Adipocyte (in vitro differentiated cells): ENCODE measurements around the gene TSC22D1.

Experiments
- DNase-seq: peaks from one replicate; pipeline ENCODE4 v3.0.0-alpha.2; 2015; ENCODE audit warnings: low read depth
- H3K27me3 ChIP-seq: replicated peaks from 2 replicates; pipeline ENCODE4 v1.7.0; 2013; ENCODE audit warnings: mild to moderate bottlenecking, low read length, moderate library complexity; ENCODE audit not compliant: control insufficient read depth, insufficient read depth
- H3K36me3 ChIP-seq: 2 replicates; pipeline ENCODE4 v1.7.0; 2013; ENCODE audit warnings: low read length, mild to moderate bottlenecking, moderate library complexity; ENCODE audit not compliant: control insufficient read depth, insufficient read depth, severe bottlenecking
- H3K4me1 ChIP-seq: 2 replicates; pipeline ENCODE4 v1.7.0; 2013; ENCODE audit warnings: mild to moderate bottlenecking, low read length, moderate library complexity; ENCODE audit not compliant: control insufficient read depth, insufficient read depth
- H3K4me3 ChIP-seq: 2 replicates; pipeline ENCODE4 v1.7.0; 2013; ENCODE audit warnings: mild to moderate bottlenecking, low read length, moderate library complexity
- H3K9ac ChIP-seq: 2 replicates; pipeline ENCODE4 v1.7.0; 2013; ENCODE audit warnings: mild to moderate bottlenecking, low read length, moderate library complexity
- H3K9me3 ChIP-seq: 2 replicates; pipeline ENCODE4 v1.7.0; 2013; ENCODE audit warnings: mild to moderate bottlenecking, low read length, moderate library complexity; ENCODE audit not compliant: control insufficient read depth

The TSC22D1 gene

GRCh38 chr13:44575741-44576350 is at the start of gene TSC22D1:
Gene TSC22D1 (minus strand): TSS chr13:44576330. CDS start chr13:44576074, 256 bp downstream.
- peaks cover 49% of the 10 kb centered on the region for H3K4me1 ChIP-seq
- H3K9ac ChIP-seq = peak within 1 kb of the TSS; percentile 96
- H3K9me3 ChIP-seq = no peaks in the 10 kb centered on the region
- peak within 1 kb of the TSS; percentile 94 for H3K4me3 ChIP-seq
- H3K27me3 ChIP-seq = no peaks in the 10 kb centered on the region
- DNase-seq = peak; percentile 69
- H3K36me3 ChIP-seq = no peaks in the 10 kb centered on the region

GRCh38 chr13:44622708-44623107 is 46.6 kb upstream of the TSC22D1 start:
- Histone ChIP-seq H3K9ac (no peak overlapping the region), H3K27me3 (no peaks in the 10 kb centered on the region), H3K4me3 (no peak overlapping the region), H3K4me1 (peaks cover 35% of the 10 kb centered on the region), H3K36me3 (no peaks in the 10 kb centered on the region), H3K9me3 (no peaks in the 10 kb centered on the region)
- DNase-seq = no peak

- H3K9me3 ChIP-seq = no peaks in the 10 kb centered on the region
- peaks cover 30% of the 10 kb centered on the region for H3K4me1 ChIP-seq
- H3K9ac ChIP-seq = no peak overlapping the region
- no peak overlapping the region for H3K4me3 ChIP-seq
- H3K36me3 ChIP-seq = no peaks in the 10 kb centered on the region
- peak; percentile 39 for DNase-seq
- no peaks in the 10 kb centered on the region for H3K27me3 ChIP-seq
Measured at GRCh38 chr13:44622261-44622660, 46.1 kb upstream of the TSC22D1 start.

GRCh38 chr13:44620057-44620456 is 43.9 kb upstream of the TSC22D1 start:
- DNase-seq = peak; percentile 30
- H3K9me3 ChIP-seq = no peaks in the 10 kb centered on the region
- H3K4me3 ChIP-seq = no peak overlapping the region
- H3K27me3 ChIP-seq = no peaks in the 10 kb centered on the region
- no peaks in the 10 kb centered on the region for H3K36me3 ChIP-seq
- peaks cover 28% of the 10 kb centered on the region for H3K4me1 ChIP-seq
- H3K9ac ChIP-seq = no peak overlapping the region

GRCh38 chr13:44619651-44620050 is 43.5 kb upstream of the TSC22D1 start:
- Histone ChIP-seq H3K9ac (no peak overlapping the region), H3K4me1 (peaks cover 28% of the 10 kb centered on the region), H3K36me3 (no peaks in the 10 kb centered on the region), H3K9me3 (no peaks in the 10 kb centered on the region), H3K4me3 (no peak overlapping the region), H3K27me3 (no peaks in the 10 kb centered on the region)
- no peak for DNase-seq

- no peak overlapping the region for H3K4me3 ChIP-seq
- H3K9me3 ChIP-seq = no peaks in the 10 kb centered on the region
- H3K9ac ChIP-seq = no peak overlapping the region
- H3K27me3 ChIP-seq = no peaks in the 10 kb centered on the region
- DNase-seq = no peak
- H3K4me1 ChIP-seq = peaks cover 28% of the 10 kb centered on the region
- no peaks in the 10 kb centered on the region for H3K36me3 ChIP-seq
Measured at GRCh38 chr13:44618326-44618725, 42.2 kb upstream of the TSC22D1 start.

GRCh38 chr13:44617648-44618047 is 41.5 kb upstream of the TSC22D1 start:
- Histone ChIP-seq H3K4me1 (peaks cover 26% of the 10 kb centered on the region), H3K36me3 (no peaks in the 10 kb centered on the region), H3K27me3 (no peaks in the 10 kb centered on the region), H3K9ac (no peak overlapping the region), H3K4me3 (no peak overlapping the region), H3K9me3 (no peaks in the 10 kb centered on the region)
- no peak for DNase-seq

- H3K9ac ChIP-seq = no peak overlapping the region
- H3K36me3 ChIP-seq = no peaks in the 10 kb centered on the region
- peaks cover 16% of the 10 kb centered on the region for H3K4me1 ChIP-seq
- peaks cover 8% of the 10 kb centered on the region for H3K9me3 ChIP-seq
- no peak overlapping the region for H3K4me3 ChIP-seq
- no peak for DNase-seq
- H3K27me3 ChIP-seq = no peaks in the 10 kb centered on the region
Measured at GRCh38 chr13:44609137-44609536, 33.0 kb upstream of the TSC22D1 start.

- DNase-seq = peak; percentile 36
- no peaks in the 10 kb centered on the region for H3K27me3 ChIP-seq
Measured at GRCh38 chr13:44605721-44606120, 29.6 kb upstream of the TSC22D1 start.

GRCh38 chr13:44605275-44605674 is 29.1 kb upstream of the TSC22D1 start:
- Histone ChIP-seq H3K4me1 (peaks cover 16% of the 10 kb centered on the region), H3K4me3 (peak overlapping the region; percentile 35), H3K9me3 (peaks cover 1% of the 10 kb centered on the region), H3K9ac (peak overlapping the region; percentile 61), H3K27me3 (no peaks in the 10 kb centered on the region), H3K36me3 (no peaks in the 10 kb centered on the region)
- DNase-seq = peak; percentile 85

More at GRCh38 chr13:44605721-44606120, 29.6 kb upstream of the TSC22D1 start:
- Histone ChIP-seq H3K36me3 (no peaks in the 10 kb centered on the region), H3K4me1 (peaks cover 16% of the 10 kb centered on the region), H3K9me3 (peaks cover 6% of the 10 kb centered on the region), H3K9ac (peak overlapping the region; percentile 61), H3K4me3 (peak overlapping the region; percentile 35)

- H3K9ac ChIP-seq = no peak overlapping the region
- H3K4me1 ChIP-seq = peaks cover 16% of the 10 kb centered on the region
- no peak overlapping the region for H3K4me3 ChIP-seq
- H3K36me3 ChIP-seq = no peaks in the 10 kb centered on the region
- H3K9me3 ChIP-seq = no peaks in the 10 kb centered on the region
- no peak for DNase-seq
- H3K27me3 ChIP-seq = no peaks in the 10 kb centered on the region
Measured at GRCh38 chr13:44601586-44601985, 25.5 kb upstream of the TSC22D1 start.
